Measurements from ENCODE around the gene TMEM82. TPM values are rescaled to one million over a fixed set of nuclear protein-coding genes. Genes with fewer than 3 reads are reported as not detected.
A peak's percentile ranks its signal among the peaks of the same experiment; 100 is the strongest.

TMEM82 gene
- total RNA-seq, 4 donors from 2014 or later: 1.8 to 30.3 (median 19.2) TPM

- in situ Hi-C loops (cut with MboI; ENCODE audit: low pct_ligation_motif_present in 1 of 4, low pct_unique_long_range_greater_than_20kb in 1 of 4, low sequenced_read_pairs in 3 of 4): no loop called here
- intact Hi-C loops (cut with DNase I; ENCODE audit: low total_unique reads): no loop called here
- no peak for DNase-seq
- peak overlapping the region in 2 of 4 donors; percentile 17 to 75 for H3K27ac ChIP-seq
- no peaks in the 10 kb centered on the region for H3K9me3 ChIP-seq
- H3K4me1 ChIP-seq: peaks cover 4 to 29% (median 15%) of the 10 kb centered on the region in 4 donors
- peaks cover 0 to 10% (median 4%) of the 10 kb centered on the region in 4 donors for H3K36me3 ChIP-seq
- H3K4me3 ChIP-seq: no peak overlapping the region
- H3K27me3 ChIP-seq: no peaks in the 10 kb centered on the region
- no peak for TF ChIP-seq POLR2A (IDR thresholded peaks at IDR 0.05)
- WGBS, 2 donors (ENCODE audit: low coverage in 1 of 2): 85 to 87% methylated on average over 7 of the region's 7 CpGs
Observed at GRCh38 chr1:15777909-15778707, 35.8 kb downstream of the TMEM82 start.

DNA sequence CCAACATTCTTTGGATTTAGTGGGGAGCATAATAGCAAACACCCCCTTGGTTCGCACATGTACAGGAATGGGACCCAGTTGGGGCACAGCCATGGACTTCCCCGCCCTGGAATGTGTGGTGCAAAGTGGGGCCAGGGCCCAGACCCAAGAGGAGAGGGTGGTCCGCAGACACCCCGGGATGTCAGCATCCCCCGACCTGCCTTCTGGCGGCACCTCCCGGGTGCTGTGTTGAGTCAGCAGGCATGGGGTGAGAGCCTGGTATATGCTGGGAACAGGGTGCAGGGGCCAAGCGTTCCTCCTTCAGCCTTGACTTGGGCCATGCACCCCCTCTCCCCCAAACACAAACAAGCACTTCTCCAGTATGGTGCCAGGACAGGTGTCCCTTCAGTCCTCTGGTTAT lies 43.4 kb downstream of the TMEM82 start:
- no peak for TF ChIP-seq EP300 (IDR thresholded peaks at IDR 0.05; ENCODE audit: low read depth)
- peak; percentile 9 for TF ChIP-seq POLR2A (IDR thresholded peaks at IDR 0.05)
- TF ChIP-seq POLR2AphosphoS5 (IDR thresholded peaks at IDR 0.05): peak in 1 of 3 donors; percentile 5
- in situ Hi-C loops (cut with MboI; ENCODE audit: low pct_ligation_motif_present in 1 of 4, low pct_unique_long_range_greater_than_20kb in 1 of 4, low sequenced_read_pairs in 3 of 4): no loop called here
- DNase-seq: no peak
- peaks cover 4 to 18% (median 6%) of the 10 kb centered on the region in 4 donors for H3K4me1 ChIP-seq
- H3K27ac ChIP-seq: no peak overlapping the region
- WGBS, 2 donors (ENCODE audit: low coverage in 1 of 2): 89 to 100% methylated on average over 1 to 8 of the region's 8 CpGs
- no peaks in the 10 kb centered on the region for H3K27me3 ChIP-seq
- intact Hi-C loops (cut with DNase I; ENCODE audit: low total_unique reads): no loop called here
- peaks cover 0 to 15% (median 2%) of the 10 kb centered on the region in 4 donors for H3K36me3 ChIP-seq
- H3K9me3 ChIP-seq: no peaks in the 10 kb centered on the region
- H3K4me3 ChIP-seq: no peak overlapping the region

DNA sequence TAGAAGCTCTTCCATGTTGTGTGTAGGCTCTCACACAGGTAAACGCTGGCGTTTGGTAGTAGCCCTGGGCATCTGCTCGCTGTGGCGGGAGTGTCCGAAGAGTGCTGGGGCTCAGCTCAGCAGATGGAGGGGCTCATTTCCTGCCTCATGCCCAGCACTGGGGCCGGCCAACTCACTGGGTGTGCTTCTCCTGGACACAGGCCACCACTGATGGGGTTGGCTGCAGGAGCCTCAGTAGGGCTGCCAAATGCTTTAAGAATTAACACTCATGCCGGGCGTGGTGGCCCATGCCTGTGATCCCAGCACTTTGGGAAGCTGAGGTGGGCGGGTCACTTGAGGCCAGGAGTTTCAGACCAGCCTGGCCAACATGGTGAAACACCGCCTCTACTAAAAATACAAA lies 44.3 kb downstream of the TMEM82 start:
- intact Hi-C loops (cut with DNase I; ENCODE audit: low total_unique reads): no loop called here
- Histone ChIP-seq H3K9me3 (no peaks in the 10 kb centered on the region), H3K27me3 (no peaks in the 10 kb centered on the region), H3K4me1 (peaks cover 0 to 11% (median 0%) of the 10 kb centered on the region in 4 donors), H3K36me3 (peaks cover 0 to 15% (median 2%) of the 10 kb centered on the region in 4 donors), H3K4me3 (no peak overlapping the region), H3K27ac (no peak overlapping the region)
- TF ChIP-seq, protein P1, sequence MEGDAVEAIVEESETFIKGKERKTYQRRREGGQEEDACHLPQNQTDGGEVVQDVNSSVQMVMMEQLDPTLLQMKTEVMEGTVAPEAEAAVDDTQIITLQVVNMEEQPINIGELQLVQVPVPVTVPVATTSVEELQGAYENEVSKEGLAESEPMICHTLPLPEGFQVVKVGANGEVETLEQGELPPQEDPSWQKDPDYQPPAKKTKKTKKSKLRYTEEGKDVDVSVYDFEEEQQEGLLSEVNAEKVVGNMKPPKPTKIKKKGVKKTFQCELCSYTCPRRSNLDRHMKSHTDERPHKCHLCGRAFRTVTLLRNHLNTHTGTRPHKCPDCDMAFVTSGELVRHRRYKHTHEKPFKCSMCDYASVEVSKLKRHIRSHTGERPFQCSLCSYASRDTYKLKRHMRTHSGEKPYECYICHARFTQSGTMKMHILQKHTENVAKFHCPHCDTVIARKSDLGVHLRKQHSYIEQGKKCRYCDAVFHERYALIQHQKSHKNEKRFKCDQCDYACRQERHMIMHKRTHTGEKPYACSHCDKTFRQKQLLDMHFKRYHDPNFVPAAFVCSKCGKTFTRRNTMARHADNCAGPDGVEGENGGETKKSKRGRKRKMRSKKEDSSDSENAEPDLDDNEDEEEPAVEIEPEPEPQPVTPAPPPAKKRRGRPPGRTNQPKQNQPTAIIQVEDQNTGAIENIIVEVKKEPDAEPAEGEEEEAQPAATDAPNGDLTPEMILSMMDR (IDR thresholded peaks at IDR 0.05): no peak
- TF ChIP-seq POLR2A (IDR thresholded peaks at IDR 0.05) (no peak), EP300 (IDR thresholded peaks at IDR 0.05; ENCODE audit: low read depth) (no peak), POLR2AphosphoS5 (IDR thresholded peaks at IDR 0.05) (no peak)
- DNase-seq: no peak
- WGBS, 2 donors (ENCODE audit: low coverage in 1 of 2): 68% methylated on average over 10 of the region's 10 CpGs; no CpG with 5 or more reads in 1 of the 2 donors
- in situ Hi-C loops (cut with MboI; ENCODE audit: low pct_ligation_motif_present in 1 of 4, low pct_unique_long_range_greater_than_20kb in 1 of 4, low sequenced_read_pairs in 3 of 4): no loop called here

DNA sequence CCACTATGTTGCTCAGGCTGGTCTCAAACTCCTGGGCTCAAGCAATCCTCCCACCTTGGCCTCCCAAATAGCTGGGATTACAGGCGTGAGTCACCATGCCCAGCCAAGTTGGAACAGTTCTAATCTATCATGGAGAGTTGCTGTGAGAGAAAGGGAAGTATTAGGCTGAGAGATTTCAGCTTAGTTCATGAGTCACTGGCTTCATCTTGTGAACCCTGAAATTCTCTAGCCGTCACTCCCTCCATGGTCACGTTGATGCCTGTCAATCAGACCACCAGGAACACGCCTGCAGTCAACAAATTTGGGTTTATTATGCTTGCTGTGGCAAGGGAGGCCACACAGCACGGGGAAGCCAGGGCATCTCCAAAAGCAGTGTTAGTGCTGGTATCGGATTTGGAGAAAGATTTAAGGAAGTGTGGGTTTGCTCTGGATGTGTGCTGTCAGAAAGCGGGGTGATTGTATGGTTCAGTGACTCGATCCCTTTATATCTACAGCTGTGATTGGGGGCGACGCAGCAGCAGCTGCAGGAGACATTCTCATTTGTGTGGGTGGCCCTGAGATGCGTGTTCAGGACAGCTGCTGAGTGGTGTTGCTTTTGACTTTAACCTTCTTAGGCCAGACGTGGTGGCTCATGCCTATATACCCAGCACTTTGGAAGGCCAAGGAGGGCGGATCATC lies 46.5 kb downstream of the TMEM82 start:
- Histone ChIP-seq H3K36me3 (peaks cover 0 to 7% (median 2%) of the 10 kb centered on the region in 4 donors), H3K4me3 (no peak overlapping the region), H3K4me1 (peaks cover 0 to 27% (median 2%) of the 10 kb centered on the region in 4 donors), H3K27ac (peak overlapping the region in 1 of 4 donors; percentile 2), H3K27me3 (no peaks in the 10 kb centered on the region), H3K9me3 (no peaks in the 10 kb centered on the region)
- no peak for DNase-seq
- in situ Hi-C loops (cut with MboI; ENCODE audit: low pct_ligation_motif_present in 1 of 4, low pct_unique_long_range_greater_than_20kb in 1 of 4, low sequenced_read_pairs in 3 of 4) (no loop called here), intact Hi-C loops (cut with DNase I; ENCODE audit: low total_unique reads) (no loop called here)
- TF ChIP-seq POLR2AphosphoS5 (IDR thresholded peaks at IDR 0.05) (no peak), POLR2A (IDR thresholded peaks at IDR 0.05) (no peak), EP300 (IDR thresholded peaks at IDR 0.05; ENCODE audit: low read depth) (no peak)
- TF ChIP-seq, protein P1 (IDR thresholded peaks at IDR 0.05): no peak
- WGBS, 2 donors (ENCODE audit: low coverage in 1 of 2): 54 to 100% methylated on average over 1 to 13 of the region's 13 CpGs

GRCh38 chr1:15796086-15796462 lies 53.8 kb downstream of the TMEM82 start:
- Histone ChIP-seq H3K27me3 (no peaks in the 10 kb centered on the region), H3K4me1 (peaks cover 14 to 83% (median 61%) of the 10 kb centered on the region in 4 donors), H3K4me3 (no peak overlapping the region), H3K27ac (peak overlapping the region; percentile 76 to 80 (median 78)), H3K9me3 (no peaks in the 10 kb centered on the region), H3K36me3 (no peaks in the 10 kb centered on the region)
- in situ Hi-C loops (cut with MboI; ENCODE audit: low pct_ligation_motif_present in 1 of 4, low pct_unique_long_range_greater_than_20kb in 1 of 4, low sequenced_read_pairs in 3 of 4) (no loop called here), intact Hi-C loops (cut with DNase I; ENCODE audit: low total_unique reads) (loop anchor here (10.0 kb wide), 1 partner anchor 259 kb away; no protein-coding TSS in a partner anchor)
- 86% methylated on average over 2 of the region's 2 CpGs; no CpG with 5 or more reads in 1 of the 2 donors for WGBS, 2 donors (ENCODE audit: low coverage in 1 of 2)
- no peak for DNase-seq
- TF ChIP-seq POLR2A (IDR thresholded peaks at IDR 0.05) (no peak), EP300 (IDR thresholded peaks at IDR 0.05; ENCODE audit: low read depth) (no peak), POLR2AphosphoS5 (IDR thresholded peaks at IDR 0.05) (no peak)
- TF ChIP-seq, protein P1 (IDR thresholded peaks at IDR 0.05): no peak

All from transverse colon (tissue), 4 donors.